IPS-20b (cell line): ENCODE measurements around the gene BICC1.

Experiments
- H3K27ac ChIP-seq: one replicate; pipeline ENCODE4 v1.5.1; 2013; ENCODE audit warnings: low read length
- H3K27me3 ChIP-seq: 2 replicates; pipeline ENCODE4 v1.6.1; 2013; ENCODE audit warnings: mild to moderate bottlenecking, low read length, inconsistent platforms; ENCODE audit not compliant: insufficient read depth
- H3K36me3 ChIP-seq: 2 replicates; pipeline ENCODE4 v1.6.1; 2013; ENCODE audit warnings: low read depth, mild to moderate bottlenecking, inconsistent platforms, low read length, moderate library complexity; ENCODE audit not compliant: insufficient read depth
- H3K4me1 ChIP-seq: 2 replicates; pipeline ENCODE4 v1.6.1; 2013; ENCODE audit warnings: mild to moderate bottlenecking, control low read depth, inconsistent platforms, low read length, moderate library complexity; ENCODE audit not compliant: insufficient read depth
- H3K4me3 ChIP-seq: 2 replicates; pipeline ENCODE4 v1.5.1; 2013; ENCODE audit warnings: mild to moderate bottlenecking, low read length, inconsistent platforms
- H3K9ac ChIP-seq: 2 replicates; pipeline ENCODE4 v1.6.1; 2013; ENCODE audit warnings: low read depth, mild to moderate bottlenecking, inconsistent platforms, low read length, moderate library complexity
- H3K9me3 ChIP-seq: 2 replicates; pipeline ENCODE4 v1.6.1; 2013; ENCODE audit warnings: mild to moderate bottlenecking, low read depth, low read length, inconsistent platforms; ENCODE audit not compliant: insufficient read depth

Gene BICC1

GRCh38 chr10:58644311-58644710 is 131.6 kb downstream of the BICC1 start:
- Histone ChIP-seq H3K36me3 (no peaks in the 10 kb centered on the region), H3K4me3 (no peak overlapping the region), H3K27me3 (no peaks in the 10 kb centered on the region), H3K9ac (no peak overlapping the region), H3K9me3 (no peaks in the 10 kb centered on the region), H3K27ac (no peak overlapping the region), H3K4me1 (peaks cover 10% of the 10 kb centered on the region)

GRCh38 chr10:58645416-58646146 is 132.9 kb downstream of the BICC1 start:
- Histone ChIP-seq H3K4me3 (no peak overlapping the region), H3K27me3 (no peaks in the 10 kb centered on the region), H3K9ac (no peak overlapping the region), H3K27ac (no peak overlapping the region), H3K36me3 (no peaks in the 10 kb centered on the region), H3K9me3 (no peaks in the 10 kb centered on the region), H3K4me1 (peaks cover 10% of the 10 kb centered on the region)

DNA sequence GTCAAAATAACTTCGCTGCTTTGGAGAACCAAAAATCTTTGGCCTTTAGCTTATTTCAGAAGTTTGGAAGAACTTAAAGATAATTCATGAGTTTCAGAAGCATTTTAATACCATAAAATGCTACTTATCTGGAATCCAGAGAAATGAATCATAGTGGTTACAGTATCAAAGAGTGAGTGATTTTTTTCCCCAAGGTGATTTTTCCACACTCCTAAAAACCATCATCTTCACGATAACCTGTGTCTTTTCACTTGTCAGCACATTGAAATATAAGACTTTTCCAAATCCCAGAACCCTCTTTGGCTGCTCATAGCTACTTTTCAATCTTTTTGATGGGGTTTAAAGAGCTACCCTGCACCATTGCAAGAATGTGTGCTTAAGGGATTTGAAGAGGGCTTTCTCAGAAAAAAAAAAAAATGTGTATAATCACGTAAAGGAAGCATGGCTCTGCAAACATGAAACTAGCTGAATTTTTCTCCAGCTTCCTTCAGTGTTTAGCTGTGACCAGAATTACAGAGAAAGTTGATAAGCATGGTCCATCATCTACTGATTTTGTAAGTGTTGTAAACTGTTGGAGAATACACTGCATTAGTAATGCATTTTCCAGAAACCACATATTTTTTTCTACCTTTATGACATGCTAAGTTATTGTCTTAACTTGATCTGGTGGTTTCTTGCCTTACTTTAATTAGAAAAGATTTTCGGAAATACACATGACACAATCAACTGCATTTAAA is 134.9 kb downstream of the BICC1 start:
- no peak overlapping the region for H3K4me3 ChIP-seq
- H3K36me3 ChIP-seq: no peaks in the 10 kb centered on the region
- H3K27ac ChIP-seq: no peak overlapping the region
- H3K4me1 ChIP-seq: no peaks in the 10 kb centered on the region; the same call in 1 of the 2 replicates
- no peaks in the 10 kb centered on the region for H3K27me3 ChIP-seq
- no peaks in the 10 kb centered on the region for H3K9me3 ChIP-seq
- H3K9ac ChIP-seq: no peak overlapping the region

- Histone ChIP-seq H3K4me1 (no peaks in the 10 kb centered on the region; the same call in 1 of the 2 replicates), H3K9ac (no peak overlapping the region), H3K9me3 (no peaks in the 10 kb centered on the region), H3K27ac (no peak overlapping the region), H3K36me3 (no peaks in the 10 kb centered on the region), H3K4me3 (no peak overlapping the region), H3K27me3 (no peaks in the 10 kb centered on the region)
Observed at GRCh38 chr10:58648131-58648530, 135.5 kb downstream of the BICC1 start.

DNA sequence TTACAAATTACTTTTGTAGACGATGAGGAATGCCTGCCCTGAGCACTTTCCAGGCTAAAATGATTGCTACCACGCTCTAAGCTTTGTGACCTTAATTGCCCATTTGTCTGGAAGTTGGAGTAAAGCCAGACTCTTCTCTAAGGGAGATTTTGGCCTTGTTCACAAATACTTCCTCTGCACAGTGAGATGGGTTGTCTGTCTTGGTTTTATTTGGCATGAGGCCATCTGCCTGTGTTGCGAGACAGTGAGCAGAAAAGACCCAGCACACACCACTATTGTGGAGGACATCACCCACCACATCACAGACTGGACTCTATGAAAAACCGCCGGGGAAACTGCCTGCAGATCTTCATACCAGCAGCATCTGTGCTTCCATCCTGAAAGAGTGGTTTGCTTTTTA is 138.4 kb downstream of the BICC1 start:
- Histone ChIP-seq H3K9me3 (no peaks in the 10 kb centered on the region), H3K9ac (no peak overlapping the region), H3K27ac (no peak overlapping the region), H3K4me3 (no peak overlapping the region), H3K27me3 (no peaks in the 10 kb centered on the region), H3K4me1 (no peaks in the 10 kb centered on the region; the same call in 1 of the 2 replicates), H3K36me3 (no peaks in the 10 kb centered on the region)

GRCh38 chr10:58651742-58652141 is 139.1 kb downstream of the BICC1 start:
- Histone ChIP-seq H3K9me3 (no peaks in the 10 kb centered on the region), H3K27me3 (no peaks in the 10 kb centered on the region), H3K4me1 (no peaks in the 10 kb centered on the region; the same call in 1 of the 2 replicates), H3K9ac (no peak overlapping the region), H3K4me3 (no peak overlapping the region), H3K27ac (no peak overlapping the region), H3K36me3 (no peaks in the 10 kb centered on the region)

DNA sequence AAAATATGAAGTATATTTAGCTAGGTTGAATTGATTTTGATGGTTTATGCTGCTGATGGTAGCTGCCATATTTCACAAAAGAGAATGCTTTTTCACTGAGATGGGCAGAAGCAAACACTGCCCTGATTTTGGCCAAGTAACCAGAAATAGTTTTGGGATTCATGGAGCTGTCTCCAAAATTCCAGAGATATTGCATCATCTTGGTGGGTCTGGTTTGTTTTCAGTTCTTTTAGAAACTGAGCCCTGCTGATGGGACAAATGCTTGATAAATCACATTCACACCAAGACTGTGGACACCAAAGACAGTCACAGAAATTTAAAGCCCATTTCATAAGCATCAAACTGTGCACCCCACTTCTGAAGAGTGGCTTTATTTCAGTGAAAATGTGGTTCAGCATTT is 140.5 kb downstream of the BICC1 start:
- no peak overlapping the region for H3K27ac ChIP-seq
- H3K9me3 ChIP-seq: no peaks in the 10 kb centered on the region
- no peaks in the 10 kb centered on the region; the same call in 1 of the 2 replicates for H3K4me1 ChIP-seq
- H3K4me3 ChIP-seq: no peak overlapping the region
- no peaks in the 10 kb centered on the region for H3K36me3 ChIP-seq
- H3K9ac ChIP-seq: no peak overlapping the region
- no peaks in the 10 kb centered on the region for H3K27me3 ChIP-seq

- H3K36me3 ChIP-seq: no peaks in the 10 kb centered on the region
- H3K4me3 ChIP-seq: no peak overlapping the region
- no peak overlapping the region for H3K27ac ChIP-seq
- no peaks in the 10 kb centered on the region for H3K27me3 ChIP-seq
- H3K9me3 ChIP-seq: peaks cover 23% of the 10 kb centered on the region
- no peak overlapping the region for H3K9ac ChIP-seq
- no peaks in the 10 kb centered on the region for H3K4me1 ChIP-seq
Observed at GRCh38 chr10:58660575-58661255, 148.0 kb downstream of the BICC1 start.

GRCh38 chr10:58661336-58661735 is 148.7 kb downstream of the BICC1 start:
- peaks cover 23% of the 10 kb centered on the region for H3K9me3 ChIP-seq
- no peak overlapping the region for H3K9ac ChIP-seq

DNA sequence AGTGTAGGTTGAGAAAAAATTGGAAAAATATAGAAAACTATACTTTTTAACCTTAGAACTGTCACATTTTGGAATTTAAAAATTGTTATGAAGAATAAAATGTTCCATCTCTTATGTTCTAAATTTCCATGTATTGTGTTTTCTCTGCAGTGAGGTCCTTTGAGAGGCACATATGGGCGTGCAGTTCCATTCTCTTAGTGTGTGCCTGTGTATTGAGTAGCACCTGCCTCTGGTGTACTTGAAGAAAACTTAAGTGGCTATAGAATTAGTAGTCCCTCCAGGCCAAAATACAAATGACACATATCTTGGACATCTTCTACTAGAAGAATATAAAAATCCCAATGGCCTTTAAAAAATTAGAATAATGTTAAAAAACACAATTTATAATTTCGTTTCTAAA is 149.2 kb downstream of the BICC1 start:
- H3K27ac ChIP-seq: no peak overlapping the region
- H3K4me3 ChIP-seq: no peak overlapping the region
- no peaks in the 10 kb centered on the region for H3K36me3 ChIP-seq
- H3K9me3 ChIP-seq: peaks cover 23% of the 10 kb centered on the region
- H3K9ac ChIP-seq: no peak overlapping the region
- H3K4me1 ChIP-seq: peaks cover 3% of the 10 kb centered on the region; the same call in 1 of the 2 replicates
- no peaks in the 10 kb centered on the region for H3K27me3 ChIP-seq

More at GRCh38 chr10:58661336-58661735, 148.7 kb downstream of the BICC1 start:
- Histone ChIP-seq H3K27ac (no peak overlapping the region), H3K36me3 (no peaks in the 10 kb centered on the region), H3K4me3 (no peak overlapping the region), H3K4me1 (no peaks in the 10 kb centered on the region; the same call in 1 of the 2 replicates), H3K27me3 (no peaks in the 10 kb centered on the region)

GRCh38 chr10:58662314-58662713 is 149.6 kb downstream of the BICC1 start:
- no peaks in the 10 kb centered on the region for H3K27me3 ChIP-seq
- H3K9me3 ChIP-seq: peaks cover 23% of the 10 kb centered on the region
- peaks cover 7% of the 10 kb centered on the region; the same call in 1 of the 2 replicates for H3K4me1 ChIP-seq
- H3K27ac ChIP-seq: no peak overlapping the region
- H3K9ac ChIP-seq: no peak overlapping the region
- H3K36me3 ChIP-seq: no peaks in the 10 kb centered on the region
- H3K4me3 ChIP-seq: no peak overlapping the region
